Activated naive CD4-positive, alpha-beta T cell treated with anti-CD3 and anti-CD28 coated beads, Interleukin-2, amount 50 U/mL, for 72 hours (primary cell): Measurements from ENCODE around the gene TMEM131L. TPM values are rescaled to one million over a fixed set of nuclear protein-coding genes. Genes with fewer than 3 reads are reported as not detected.
A peak's percentile ranks its signal among the peaks of the same experiment; 100 is the strongest.

Source experiments
- ATAC-seq, 2 donors: fragments of 150-1000 bp; cut with Tn5 transposase; 2 replicates each; pipeline ENCODE4 v1.10.0; 2021; ENCODE audit warnings: mild to moderate bottlenecking in 2 of 2, moderate library complexity in 2 of 2
- DNase-seq, 2 donors: peaks; one replicate each; pipeline ENCODE4 v3.0.0; 2021 to 2022; ENCODE audit warnings: low spot score in 2 of 2
- H3K27ac Mint-ChIP-seq, 2 donors: one replicate each; pipeline ENCODE4 v1.8.0; 2022; ENCODE audit warnings: mild to moderate bottlenecking in 2 of 2, mixed read lengths in 2 of 2
- H3K36me3 Mint-ChIP-seq, 2 donors: one replicate each; pipeline ENCODE4 v1.8.0; 2022; ENCODE audit warnings: mixed read lengths in 2 of 2
- H3K9me3 Mint-ChIP-seq, 2 donors: one replicate each; pipeline ENCODE4 v1.8.0; 2022; ENCODE audit warnings: mixed read lengths in 2 of 2
- total RNA-seq, 2 donors: library from RNA; stranded (reverse); gene quantifications; one replicate each; pipeline ENCODE4 v1.2.3, GENCODE V29; 2022

TMEM131L gene
- total RNA-seq, 2 donors from 2014 or later: 44.8 to 47.7 TPM

GRCh38 chr4:153519687-153520086 lies 53.5 kb downstream of the TMEM131L start:
- peak overlapping the region in 1 of 2 donors; percentile 97 for H3K27ac Mint-ChIP-seq
- H3K9me3 Mint-ChIP-seq: peaks cover 0 to 4% of the 10 kb centered on the region in 2 donors
- ATAC-seq (no peak), DNase-seq (no peak)
- peaks cover 6 to 7% of the 10 kb centered on the region in 2 donors for H3K36me3 Mint-ChIP-seq

GRCh38 chr4:153520227-153520626 lies 54.1 kb downstream of the TMEM131L start:
- no peak for ATAC-seq

GRCh38 chr4:153520801-153521329 lies 54.7 kb downstream of the TMEM131L start:
- no peak for DNase-seq

More at GRCh38 chr4:153520227-153520626, 54.1 kb downstream of the TMEM131L start:
- DNase-seq: no peak
- peak overlapping the region; percentile 10 to 97 for H3K27ac Mint-ChIP-seq
- H3K36me3 Mint-ChIP-seq: peaks cover 4 to 6% of the 10 kb centered on the region in 2 donors
- peaks cover 0 to 1% of the 10 kb centered on the region in 2 donors for H3K9me3 Mint-ChIP-seq

GRCh38 chr4:153521478-153521877 lies 55.3 kb downstream of the TMEM131L start:
- Mint-ChIP-seq H3K27ac (peak overlapping the region; percentile 97 to 98), H3K36me3 (peaks cover 6% of the 10 kb centered on the region in 2 donors), H3K9me3 (no peaks in the 10 kb centered on the region)
- ATAC-seq: peak; percentile 13 to 19
- DNase-seq: no peak

More at GRCh38 chr4:153520801-153521329, 54.7 kb downstream of the TMEM131L start:
- Mint-ChIP-seq H3K27ac (peak overlapping the region; percentile 97 to 98), H3K9me3 (no peaks in the 10 kb centered on the region), H3K36me3 (peaks cover under 1 to 6% of the 10 kb centered on the region in 2 donors)
- ATAC-seq: no peak

- H3K9me3 Mint-ChIP-seq: no peaks in the 10 kb centered on the region
- ATAC-seq: peak; percentile 56 to 82
- peaks cover 6 to 14% of the 10 kb centered on the region in 2 donors for H3K36me3 Mint-ChIP-seq
- DNase-seq: peak; percentile 59 to 75
- H3K27ac Mint-ChIP-seq: peak overlapping the region; percentile 97 to 98
Measured at GRCh38 chr4:153521999-153522801, 56.0 kb downstream of the TMEM131L start.

- DNase-seq: peak; percentile 49 to 84
- Mint-ChIP-seq H3K27ac (peak overlapping the region; percentile 97 to 98), H3K36me3 (peaks cover 6 to 19% of the 10 kb centered on the region in 2 donors), H3K9me3 (no peaks in the 10 kb centered on the region)
- ATAC-seq: peak; percentile 78 to 89
Measured at GRCh38 chr4:153522802-153523094, 56.6 kb downstream of the TMEM131L start.

- no peak for DNase-seq
- no peak for ATAC-seq
- Mint-ChIP-seq H3K9me3 (no peaks in the 10 kb centered on the region), H3K36me3 (peaks cover 1 to 22% of the 10 kb centered on the region in 2 donors), H3K27ac (peak overlapping the region; percentile 97 to 98)
Measured at GRCh38 chr4:153523164-153523796, 57.1 kb downstream of the TMEM131L start.

GRCh38 chr4:153523941-153524386 lies 57.8 kb downstream of the TMEM131L start:
- DNase-seq (no peak), ATAC-seq (no peak)
- no peaks in the 10 kb centered on the region for H3K9me3 Mint-ChIP-seq
- H3K36me3 Mint-ChIP-seq: peaks cover 0 to 22% of the 10 kb centered on the region in 2 donors
- peak overlapping the region; percentile 97 to 98 for H3K27ac Mint-ChIP-seq

GRCh38 chr4:153524682-153525081 lies 58.5 kb downstream of the TMEM131L start:
- Mint-ChIP-seq H3K36me3 (peaks cover 0 to 22% of the 10 kb centered on the region in 2 donors), H3K27ac (peak overlapping the region in 1 of 2 donors; percentile 97), H3K9me3 (no peaks in the 10 kb centered on the region)
- DNase-seq (no peak), ATAC-seq (no peak)

GRCh38 chr4:153527690-153528089 lies 61.5 kb downstream of the TMEM131L start:
- Mint-ChIP-seq H3K27ac (peak overlapping the region; percentile 98), H3K36me3 (peaks cover 0 to 27% of the 10 kb centered on the region in 2 donors), H3K9me3 (no peaks in the 10 kb centered on the region)
- ATAC-seq: no peak
- no peak for DNase-seq

GRCh38 chr4:153528705-153529485 lies 62.7 kb downstream of the TMEM131L start:
- DNase-seq: no peak
- H3K9me3 Mint-ChIP-seq: no peaks in the 10 kb centered on the region
- H3K36me3 Mint-ChIP-seq: peaks cover 0 to 34% of the 10 kb centered on the region in 2 donors
- peak overlapping the region; percentile 98 for H3K27ac Mint-ChIP-seq
- peak; percentile 82 to 88 for ATAC-seq

- DNase-seq: no peak
- H3K36me3 Mint-ChIP-seq: peaks cover 0 to 41% of the 10 kb centered on the region in 2 donors
- no peaks in the 10 kb centered on the region for H3K9me3 Mint-ChIP-seq
- no peak for ATAC-seq
- H3K27ac Mint-ChIP-seq: peak overlapping the region; percentile 98
Measured at GRCh38 chr4:153529646-153530045, 63.5 kb downstream of the TMEM131L start.

- Mint-ChIP-seq H3K36me3 (peaks cover 0 to 46% of the 10 kb centered on the region in 2 donors), H3K27ac (peak overlapping the region; percentile 98), H3K9me3 (no peaks in the 10 kb centered on the region)
- peak; percentile 19 to 51 for ATAC-seq
- DNase-seq: no peak
Measured at GRCh38 chr4:153530284-153530999, 64.3 kb downstream of the TMEM131L start.

GRCh38 chr4:153531000-153531358 lies 64.8 kb downstream of the TMEM131L start:
- ATAC-seq: no peak
- peaks cover 0 to 45% of the 10 kb centered on the region in 2 donors for H3K36me3 Mint-ChIP-seq
- H3K27ac Mint-ChIP-seq: peak overlapping the region; percentile 98
- DNase-seq: no peak
- H3K9me3 Mint-ChIP-seq: no peaks in the 10 kb centered on the region

GRCh38 chr4:153531976-153532626 lies 65.9 kb downstream of the TMEM131L start:
- ATAC-seq (no peak), DNase-seq (no peak)
- no peaks in the 10 kb centered on the region for H3K9me3 Mint-ChIP-seq
- H3K27ac Mint-ChIP-seq: peak overlapping the region in 1 of 2 donors; percentile 61
- peaks cover 0 to 34% of the 10 kb centered on the region in 2 donors for H3K36me3 Mint-ChIP-seq
